ENCODE results near the gene B3GNT4.

Gene B3GNT4

GRCh38 chr12:122182887-122183587 lies 20.5 kb upstream of the B3GNT4 start, which contains the start of gene LRRC43:
Gene LRRC43, plus strand, starts transcription at chr12:122183123. Its CDS starts 22 bp downstream, at chr12:122183145.
- ATAC-seq (peak; percentile 74), DNase-seq (ENCODE audit: low spot score in 2 of 2) (no peak)
- H3K9me3 Mint-ChIP-seq, result no peaks in the 10 kb centered on the region
- H3K4me1 Mint-ChIP-seq, result peaks cover 14% of the 10 kb centered on the region
- H3K36me3 Mint-ChIP-seq, result no peaks in the 10 kb centered on the region
- no peak within 1 kb of the TSS for H3K27ac Mint-ChIP-seq
- H3K4me3 Mint-ChIP-seq, result peak within 1 kb of the TSS; percentile 68

GRCh38 chr12:122183588-122183940 lies 19.9 kb upstream of the B3GNT4 start:
- no peaks in the 10 kb centered on the region for H3K9me3 Mint-ChIP-seq
- H3K4me1 Mint-ChIP-seq, result peaks cover 14% of the 10 kb centered on the region
- peak overlapping the region; percentile 68 for H3K4me3 Mint-ChIP-seq

GRCh38 chr12:122184517-122184916 lies 19.0 kb upstream of the B3GNT4 start:
- Mint-ChIP-seq H3K4me1 (peaks cover 14% of the 10 kb centered on the region), H3K27ac (no peak overlapping the region), H3K4me3 (peak overlapping the region; percentile 68), H3K9me3 (no peaks in the 10 kb centered on the region), H3K36me3 (no peaks in the 10 kb centered on the region)
- ATAC-seq (no peak), DNase-seq (ENCODE audit: low spot score in 2 of 2) (no peak)

More at GRCh38 chr12:122183588-122183940, 19.9 kb upstream of the B3GNT4 start:
- DNase-seq (ENCODE audit: low spot score in 2 of 2), result no peak
- ATAC-seq, result no peak
- Mint-ChIP-seq H3K27ac (no peak overlapping the region), H3K36me3 (no peaks in the 10 kb centered on the region)

GRCh38 chr12:122185079-122185478 lies 18.4 kb upstream of the B3GNT4 start:
- Mint-ChIP-seq H3K4me3 (no peak overlapping the region), H3K4me1 (peaks cover 14% of the 10 kb centered on the region), H3K27ac (no peak overlapping the region), H3K9me3 (no peaks in the 10 kb centered on the region), H3K36me3 (no peaks in the 10 kb centered on the region)
- ATAC-seq, result no peak
- no peak for DNase-seq (ENCODE audit: low spot score in 2 of 2)

GRCh38 chr12:122185494-122186082 lies 17.9 kb upstream of the B3GNT4 start:
- no peak overlapping the region for H3K27ac Mint-ChIP-seq
- no peak for DNase-seq (ENCODE audit: low spot score in 2 of 2)
- peaks cover 14% of the 10 kb centered on the region for H3K4me1 Mint-ChIP-seq
- H3K36me3 Mint-ChIP-seq, result no peaks in the 10 kb centered on the region
- no peak overlapping the region for H3K4me3 Mint-ChIP-seq
- ATAC-seq, result no peak
- no peaks in the 10 kb centered on the region for H3K9me3 Mint-ChIP-seq

- ATAC-seq (no peak), DNase-seq (ENCODE audit: low spot score in 2 of 2) (no peak)
- H3K4me1 Mint-ChIP-seq, result peaks cover 19% of the 10 kb centered on the region
- no peak overlapping the region for H3K4me3 Mint-ChIP-seq
- H3K27ac Mint-ChIP-seq, result no peak overlapping the region
- H3K36me3 Mint-ChIP-seq, result peaks cover 4% of the 10 kb centered on the region
- no peaks in the 10 kb centered on the region for H3K9me3 Mint-ChIP-seq
Observed at GRCh38 chr12:122187466-122187865, 16.0 kb upstream of the B3GNT4 start.

GRCh38 chr12:122189626-122190475 lies 13.7 kb upstream of the B3GNT4 start:
- ATAC-seq, result no peak

GRCh38 chr12:122190842-122191668 lies 12.5 kb upstream of the B3GNT4 start:
- Mint-ChIP-seq H3K27ac (no peak overlapping the region), H3K4me1 (peaks cover 6% of the 10 kb centered on the region), H3K4me3 (no peak overlapping the region), H3K36me3 (peaks cover 4% of the 10 kb centered on the region), H3K9me3 (peaks cover 4% of the 10 kb centered on the region)
- ATAC-seq (peak; percentile 89), DNase-seq (ENCODE audit: low spot score in 2 of 2) (peak; percentile 65 to 90)

More at GRCh38 chr12:122189626-122190475, 13.7 kb upstream of the B3GNT4 start:
- Mint-ChIP-seq H3K9me3 (no peaks in the 10 kb centered on the region), H3K27ac (no peak overlapping the region), H3K4me1 (peaks cover 10% of the 10 kb centered on the region), H3K4me3 (no peak overlapping the region), H3K36me3 (peaks cover 4% of the 10 kb centered on the region)
- no peak for DNase-seq (ENCODE audit: low spot score in 2 of 2)

GRCh38 chr12:122192441-122192840 lies 11.1 kb upstream of the B3GNT4 start:
- Mint-ChIP-seq H3K9me3 (peaks cover 4% of the 10 kb centered on the region), H3K27ac (no peak overlapping the region), H3K4me3 (no peak overlapping the region), H3K4me1 (peaks cover 9% of the 10 kb centered on the region), H3K36me3 (peaks cover 10% of the 10 kb centered on the region)
- no peak for ATAC-seq
- DNase-seq (ENCODE audit: low spot score in 2 of 2), result no peak

GRCh38 chr12:122194804-122195203 lies 8.7 kb upstream of the B3GNT4 start:
- Mint-ChIP-seq H3K9me3 (peaks cover 4% of the 10 kb centered on the region), H3K36me3 (peaks cover 16% of the 10 kb centered on the region), H3K4me1 (peaks cover 20% of the 10 kb centered on the region), H3K27ac (no peak overlapping the region), H3K4me3 (no peak overlapping the region)
- ATAC-seq, result no peak
- DNase-seq (ENCODE audit: low spot score in 2 of 2), result no peak

GRCh38 chr12:122195405-122195804 lies 8.1 kb upstream of the B3GNT4 start:
- Mint-ChIP-seq H3K27ac (no peak overlapping the region), H3K36me3 (peaks cover 16% of the 10 kb centered on the region), H3K4me1 (peaks cover 20% of the 10 kb centered on the region), H3K4me3 (no peak overlapping the region), H3K9me3 (peaks cover 4% of the 10 kb centered on the region)
- DNase-seq (ENCODE audit: low spot score in 2 of 2) (no peak), ATAC-seq (no peak)

GRCh38 chr12:122197612-122197966 lies 5.9 kb upstream of the B3GNT4 start:
- ATAC-seq (peak; percentile 82), DNase-seq (ENCODE audit: low spot score in 2 of 2) (no peak)
- H3K36me3 Mint-ChIP-seq, result peaks cover 12% of the 10 kb centered on the region
- peaks cover 4% of the 10 kb centered on the region for H3K9me3 Mint-ChIP-seq
- H3K4me1 Mint-ChIP-seq, result peaks cover 19% of the 10 kb centered on the region
- H3K27ac Mint-ChIP-seq, result peak overlapping the region; percentile 92
- H3K4me3 Mint-ChIP-seq, result peak overlapping the region; percentile 44

- ATAC-seq, result no peak
Observed at GRCh38 chr12:122199484-122200355, 3.8 kb upstream of the B3GNT4 start.

GRCh38 chr12:122200541-122201175 lies 2.9 kb upstream of the B3GNT4 start:
- ATAC-seq (no peak), DNase-seq (ENCODE audit: low spot score in 2 of 2) (no peak)
- peaks cover 24% of the 10 kb centered on the region for H3K36me3 Mint-ChIP-seq
- no peak overlapping the region for H3K4me3 Mint-ChIP-seq
- H3K9me3 Mint-ChIP-seq, result peaks cover 2% of the 10 kb centered on the region
- H3K27ac Mint-ChIP-seq, result peak overlapping the region; percentile 37
- H3K4me1 Mint-ChIP-seq, result peaks cover 31% of the 10 kb centered on the region

More at GRCh38 chr12:122199484-122200355, 3.8 kb upstream of the B3GNT4 start:
- Mint-ChIP-seq H3K36me3 (peaks cover 14% of the 10 kb centered on the region), H3K9me3 (peaks cover 4% of the 10 kb centered on the region), H3K27ac (peak overlapping the region; percentile 37), H3K4me1 (peaks cover 23% of the 10 kb centered on the region), H3K4me3 (no peak overlapping the region)
- DNase-seq (ENCODE audit: low spot score in 2 of 2), result no peak

All from stimulated activated effector memory CD8-positive, alpha-beta T cell treated with anti-CD3 and anti-CD28 coated beads, Interleukin-12 subunit alpha, Interleukin-12 subunit beta, amount 100 ng/mL, for 72 hours (primary cell).